Right renal pelvis (tissue), 4 donors: ENCODE results near the gene GSTM5. TPM values are rescaled to one million over a fixed set of nuclear protein-coding genes. Genes with fewer than 3 reads are reported as not detected.
"Not testable (repeated sequence)": the region's sequence is repeated elsewhere in the genome, so short reads cannot be mapped to it uniquely, and the experiment has no call there.

Source experiments
- DNase-seq, 4 donors: peaks; one replicate each; pipeline ENCODE4 v3.0.0-alpha.2; 2013; ENCODE audit warnings: low read depth in 4 of 4, low spot score in 3 of 4, missing footprints in 1 of 4
- polyA plus RNA-seq, 4 donors: library from polyadenylated mRNA; unstranded; fragments of 120-200 nt; gene quantifications; one replicate each; pipeline ENCODE4 v1.2.1, GENCODE V29; 2013; ENCODE audit not compliant: insufficient read length in 4 of 4

The GSTM5 gene
- polyA plus RNA-seq, 4 donors: 28.7 to 55.4 (median 41.5) TPM

DNA sequence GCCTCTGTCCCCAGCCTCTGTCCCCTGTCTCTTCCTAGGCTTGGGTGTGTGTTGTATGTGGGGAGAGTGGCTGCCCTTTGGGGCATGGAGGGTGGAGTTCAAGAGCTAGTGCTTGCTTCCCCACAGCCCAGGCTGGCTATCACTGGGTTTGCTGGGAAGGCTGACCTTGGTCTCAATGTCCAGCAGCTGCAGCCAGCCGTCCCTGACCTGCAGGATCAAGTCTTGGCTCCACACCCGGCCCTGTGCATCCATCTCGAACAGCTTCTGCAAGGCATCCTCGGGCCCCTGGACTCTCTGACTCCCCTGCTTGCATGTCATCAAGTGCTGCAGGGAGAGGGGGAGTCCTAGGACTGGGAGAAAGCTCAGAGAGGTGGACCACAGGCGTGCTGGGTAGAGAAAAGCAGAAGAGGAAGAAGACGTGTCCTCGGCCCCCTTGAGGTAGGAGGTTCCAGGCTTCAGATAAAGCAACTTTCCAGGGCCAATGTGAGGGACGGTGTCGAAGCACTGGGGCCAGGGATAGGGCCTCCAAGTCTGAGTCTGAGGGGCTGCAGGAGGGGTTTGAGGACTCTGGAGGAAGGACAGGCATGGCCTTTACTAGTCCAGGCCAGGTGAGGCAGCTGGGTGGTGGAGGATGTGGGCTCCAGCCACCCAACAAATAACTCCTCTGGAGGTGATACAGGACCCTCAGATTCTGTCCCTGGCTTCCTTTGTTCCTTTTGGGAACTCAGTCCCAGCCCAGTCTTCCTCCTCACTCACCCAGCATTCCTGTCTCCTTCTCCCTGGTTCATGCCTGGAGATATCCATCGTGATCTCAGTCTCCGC, 47.7 kb downstream of the GSTM5 start:
- no peak for DNase-seq

DNA sequence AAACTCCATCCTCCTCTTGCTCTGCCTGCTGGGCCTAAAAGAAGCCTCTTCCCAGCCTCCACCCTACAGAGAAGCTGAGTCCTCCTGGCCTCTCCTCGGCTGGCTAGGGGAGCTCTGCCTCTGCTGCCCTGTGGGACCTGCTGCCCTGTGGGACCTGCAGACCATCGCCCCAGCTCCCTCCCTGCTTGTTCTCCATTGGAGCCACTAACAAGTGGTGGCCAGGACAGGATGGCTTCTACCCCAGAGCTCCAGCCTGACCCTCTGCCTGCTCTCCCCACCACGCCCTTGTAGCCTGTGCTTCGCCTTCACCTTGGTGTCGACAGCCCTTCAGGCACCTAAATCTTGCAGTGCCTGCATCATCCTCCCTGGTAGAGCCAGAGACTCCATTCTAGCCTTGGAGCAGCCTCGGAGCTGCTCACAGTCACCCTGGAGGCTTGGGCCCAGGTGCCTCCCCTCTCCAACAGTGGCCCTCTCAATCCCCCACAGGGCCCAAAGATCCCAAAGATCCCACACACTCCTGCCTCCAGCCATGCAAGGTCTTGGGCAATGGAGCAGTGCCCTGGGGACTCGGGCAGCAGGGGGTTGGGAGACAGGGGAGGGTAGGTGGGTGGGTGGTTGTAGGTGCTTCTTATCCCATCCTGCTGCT, 48.7 kb downstream of the GSTM5 start:
- DNase-seq: no peak

DNA sequence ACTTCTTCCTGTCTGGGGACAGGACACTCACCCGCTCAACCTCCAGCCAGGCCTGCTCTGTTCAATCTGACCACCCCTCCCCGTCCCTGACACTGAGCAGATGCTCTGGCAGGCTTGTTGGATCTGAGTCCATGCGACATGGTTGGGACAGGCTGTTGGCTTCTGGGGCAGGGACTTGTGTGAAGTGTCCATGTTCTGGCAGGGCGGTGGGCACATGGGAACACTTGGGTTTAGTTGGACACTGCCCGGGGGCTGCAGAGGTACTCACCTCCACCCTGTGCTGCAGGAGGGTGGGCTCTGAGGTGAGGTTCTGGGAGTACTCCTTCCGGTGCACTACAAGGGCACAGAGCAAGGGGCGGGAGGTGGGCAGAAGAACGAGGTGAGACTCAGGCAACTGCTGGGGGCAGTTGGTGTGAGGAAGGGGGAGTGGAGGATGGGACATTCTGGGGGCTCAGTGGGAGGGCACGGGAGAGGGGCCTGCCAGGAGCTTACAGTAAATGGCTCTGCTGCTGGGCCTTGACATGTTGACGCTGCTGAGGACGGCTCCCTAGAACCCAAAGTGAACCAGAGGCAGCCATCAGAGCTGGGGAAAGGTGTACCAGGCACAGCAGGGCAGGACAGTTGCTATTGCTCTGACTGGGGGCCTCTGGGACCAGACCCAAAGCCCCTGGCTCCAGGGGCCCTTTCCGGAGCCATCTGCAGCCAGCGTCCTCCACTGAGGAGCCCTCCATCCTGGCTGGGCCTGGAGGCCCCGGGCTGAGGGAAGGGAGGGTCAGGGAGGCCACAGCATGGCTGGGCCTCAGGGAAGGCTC, 49.4 kb downstream of the GSTM5 start:
- no peak for DNase-seq

DNA sequence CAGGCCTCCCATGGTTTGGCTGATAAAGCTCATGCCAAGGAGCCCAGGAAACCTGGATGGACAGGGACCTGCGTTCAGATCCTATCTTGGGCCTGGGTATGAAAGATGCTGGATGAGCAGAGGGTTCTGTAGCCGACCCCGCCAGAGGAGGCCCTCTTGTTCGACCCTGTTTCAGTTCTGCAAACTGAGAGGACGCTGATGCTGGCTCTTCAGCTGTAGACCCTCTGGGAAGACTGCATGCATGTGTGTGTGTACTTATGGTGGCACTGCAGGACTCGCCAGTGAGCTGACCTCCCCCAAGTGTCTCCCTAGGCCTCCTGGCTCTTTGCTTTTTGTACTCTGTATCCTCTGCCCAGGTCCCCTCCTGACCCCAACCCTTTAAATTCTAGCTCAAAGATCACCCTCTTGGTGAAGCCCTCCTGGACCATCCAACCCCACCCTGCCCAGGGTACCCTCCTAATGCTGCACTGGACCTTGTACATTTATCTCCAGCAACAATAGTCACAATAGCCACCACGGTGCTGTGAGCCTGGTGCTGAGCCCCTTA, 50.1 kb downstream of the GSTM5 start:
- no peak for DNase-seq

DNA sequence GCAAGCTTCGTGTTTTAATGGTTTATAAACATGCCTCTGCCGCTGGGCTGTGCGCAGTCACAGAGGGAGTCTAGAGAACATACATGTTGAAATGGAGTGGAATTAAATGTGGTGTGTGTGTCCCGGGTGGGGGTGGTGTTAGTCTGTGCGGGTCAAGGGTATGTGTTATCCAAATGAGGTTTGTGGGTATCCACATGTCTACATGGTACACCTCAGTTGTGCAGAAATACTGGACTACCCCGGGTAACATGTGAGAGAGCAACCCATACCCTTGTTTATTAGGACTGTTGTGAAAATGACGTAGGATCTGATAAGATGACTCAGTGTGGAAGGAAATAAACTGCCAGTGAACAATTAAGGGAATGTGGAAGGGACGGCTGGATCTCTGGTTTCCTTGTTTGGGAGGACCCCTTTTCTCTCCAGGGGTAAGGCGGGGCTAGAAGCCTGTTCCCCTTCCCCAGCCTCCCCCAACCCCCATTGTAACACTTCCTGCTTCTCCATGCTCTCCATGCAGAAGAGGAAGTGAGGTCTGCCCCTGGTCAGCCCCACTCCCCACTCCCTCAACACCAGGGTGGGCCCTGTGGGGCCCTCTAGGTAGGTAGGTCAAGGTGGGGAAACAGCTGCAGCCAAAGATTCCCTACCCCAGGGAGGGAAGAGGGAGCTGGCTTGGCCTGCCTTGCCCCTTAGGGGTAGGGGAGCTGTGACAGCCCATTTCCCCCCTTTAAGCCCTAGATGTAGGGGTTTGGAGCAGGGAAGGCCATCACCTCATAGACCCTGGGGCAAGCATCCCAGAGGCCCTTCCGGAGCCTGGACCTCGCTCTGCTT, 51.0 kb downstream of the GSTM5 start:
- no peak for DNase-seq

DNA sequence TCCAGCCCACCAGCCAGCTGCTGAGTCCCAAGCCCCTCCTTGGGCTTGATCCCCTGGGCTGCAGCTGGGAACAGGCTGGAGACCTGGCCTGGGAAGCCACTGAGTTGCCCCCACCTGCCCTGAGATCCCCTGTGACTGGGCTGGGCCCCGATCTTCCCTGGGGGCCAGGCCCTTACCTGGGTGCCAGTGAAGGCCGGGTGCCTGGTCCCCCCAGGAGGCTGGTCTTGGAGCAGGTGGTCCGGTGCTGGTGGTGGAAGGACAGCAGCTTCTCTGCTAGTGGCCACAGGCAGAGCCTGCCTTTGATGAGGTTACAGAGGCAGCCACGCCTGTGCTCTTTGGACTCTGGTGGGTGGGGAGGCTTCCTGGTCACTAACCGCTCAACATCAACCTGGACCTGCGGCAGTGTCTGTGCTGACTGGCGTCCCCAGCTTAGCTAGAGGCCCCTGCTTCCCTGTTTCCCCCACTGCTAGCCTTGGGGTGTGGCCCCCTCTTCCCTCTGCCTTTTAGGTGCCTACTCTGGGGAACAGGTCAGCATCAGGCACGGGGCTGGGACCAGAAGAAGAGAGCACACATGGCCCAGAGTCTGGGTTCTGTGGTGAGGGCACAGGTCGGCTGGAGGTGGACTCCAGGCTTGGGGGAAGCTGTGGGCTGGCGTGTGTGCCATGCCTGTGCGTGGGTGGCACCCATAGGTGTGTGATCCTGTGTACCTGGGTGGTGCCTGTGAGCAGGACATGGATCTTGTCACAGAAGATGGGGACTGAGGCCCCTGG, 51.8 kb downstream of the GSTM5 start, which contains the start of gene EPS8L3:
TSS of gene EPS8L3 (minus strand) at position 278 of the 770 bp plus-strand sequence. CDS start 2,174 bp downstream, outside the sequence.
- DNase-seq: no peak

DNA sequence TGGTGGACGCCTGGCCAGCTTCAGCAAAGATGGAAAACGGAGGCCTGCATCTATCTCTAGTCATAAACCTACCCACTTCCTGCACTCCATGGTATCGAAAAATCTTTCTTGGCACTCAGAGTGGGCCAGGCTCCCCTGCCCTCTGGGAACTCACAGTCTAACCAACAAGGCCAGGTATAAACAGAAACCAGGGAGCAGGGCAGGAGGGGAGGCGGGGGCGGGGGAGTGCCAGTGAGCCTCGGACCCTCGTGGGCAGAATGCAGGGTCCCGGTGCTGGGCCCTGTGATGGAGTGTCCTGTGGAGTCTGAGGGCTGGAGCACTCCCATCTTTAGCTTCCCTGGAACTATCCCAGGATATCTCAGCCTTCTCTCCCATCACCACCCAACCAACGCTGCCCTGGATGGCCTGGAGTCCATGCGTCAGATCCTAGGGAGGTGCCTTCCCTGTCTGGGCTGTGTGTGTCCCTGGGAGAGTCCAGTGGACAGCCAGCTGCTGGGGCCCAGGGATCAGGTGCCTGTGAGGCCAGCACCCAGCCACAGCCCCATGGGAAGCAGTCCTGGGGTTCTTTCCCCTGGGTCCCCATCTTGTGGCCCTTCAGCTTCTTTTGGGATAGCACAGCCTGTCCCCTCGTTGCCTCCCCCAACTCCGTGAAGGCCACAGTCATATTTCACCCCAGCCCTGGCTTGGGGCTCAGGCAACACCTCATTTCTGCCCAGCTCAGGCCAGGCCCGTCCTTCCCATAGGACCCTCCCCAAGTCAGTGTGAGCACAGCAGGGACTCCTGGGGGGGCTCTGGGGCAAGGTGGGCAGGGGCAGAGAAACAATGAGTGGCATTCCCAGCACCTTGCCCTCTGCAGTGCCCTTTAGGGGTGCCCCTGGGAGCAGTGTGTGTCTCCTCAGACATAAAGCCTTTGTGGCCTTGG, 52.8 kb downstream of the GSTM5 start:
- no peak for DNase-seq

DNA sequence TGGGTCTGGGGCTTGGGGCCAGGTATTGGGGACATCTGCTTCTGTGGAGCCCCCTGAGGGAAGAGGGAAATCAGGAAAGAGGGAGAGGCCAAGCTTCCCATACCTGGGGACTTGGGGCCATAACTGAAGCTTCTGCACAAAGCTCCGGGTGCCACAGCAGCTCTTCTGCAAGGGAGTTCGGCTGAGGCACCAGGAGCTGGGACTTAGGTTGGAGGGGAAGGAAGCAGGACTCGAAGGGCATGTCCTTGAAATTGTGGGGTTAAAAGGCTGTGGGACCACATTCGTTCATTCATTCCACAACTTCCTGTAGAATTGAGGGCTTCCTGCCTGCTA, 53.4 kb downstream of the GSTM5 start:
- no peak for DNase-seq

DNA sequence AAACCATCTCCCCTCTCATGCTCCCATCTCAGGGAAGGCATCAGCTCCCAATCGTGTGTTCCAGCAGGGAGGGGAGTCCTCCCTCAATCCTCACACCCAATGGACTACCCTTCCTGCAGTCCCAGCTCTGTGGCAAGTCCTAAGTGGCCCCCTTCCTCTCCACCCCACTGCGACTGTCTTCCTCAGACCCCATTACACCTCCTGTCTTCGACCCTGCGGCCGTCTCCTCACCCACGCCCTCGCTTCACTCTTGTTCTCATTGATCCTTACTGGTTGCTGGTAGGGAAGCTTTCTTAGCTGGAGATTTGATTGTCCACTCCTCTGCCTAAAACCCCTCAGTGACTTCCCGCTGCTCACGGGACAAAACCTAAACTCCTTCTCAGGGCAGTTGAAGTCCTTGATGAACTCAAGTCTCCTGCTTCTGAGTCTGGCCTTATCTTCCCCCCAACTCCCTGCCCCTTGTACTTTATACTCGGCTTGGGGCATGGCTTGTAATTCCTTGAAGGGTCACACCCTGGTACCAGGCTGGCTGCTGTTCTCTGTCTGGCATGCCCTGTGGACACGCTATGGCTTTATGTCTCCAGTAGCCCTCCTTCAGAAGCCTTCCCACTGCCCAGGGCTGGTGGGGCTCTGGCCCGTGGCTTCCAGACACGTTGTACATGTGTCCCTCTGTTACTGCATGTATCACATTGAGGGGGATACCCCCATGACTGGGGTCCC, 54.0 kb downstream of the GSTM5 start:
- DNase-seq: no peak

DNA sequence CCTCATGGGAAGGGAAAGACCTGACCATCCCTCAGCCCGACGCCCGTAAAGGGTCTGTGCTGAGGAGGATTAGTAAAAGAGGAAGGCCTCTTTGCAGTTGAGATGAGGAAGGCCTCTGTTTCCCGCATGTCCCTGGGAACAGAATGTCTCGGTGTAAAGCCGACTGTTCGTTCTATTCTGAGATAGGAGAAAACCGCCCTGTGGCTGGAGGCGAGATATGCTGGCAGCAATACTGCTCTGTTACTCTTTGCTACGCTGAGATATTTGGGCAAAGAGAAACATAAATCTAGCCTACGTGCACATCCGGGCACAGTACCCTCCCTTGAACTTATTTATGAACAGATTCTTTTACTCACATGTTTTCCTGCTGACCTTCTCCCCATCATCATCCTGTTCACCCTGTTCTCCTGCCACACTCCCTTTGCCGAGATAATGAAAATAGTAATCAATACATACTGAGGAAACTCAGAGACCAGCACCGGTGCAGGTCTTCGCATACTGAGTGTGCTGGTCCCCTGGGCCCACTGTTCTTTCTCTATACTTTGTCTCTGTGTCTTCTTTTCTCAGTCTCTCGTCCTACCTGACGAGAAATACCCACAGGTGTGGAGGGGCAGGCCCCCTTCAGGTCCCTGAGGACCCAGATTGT, 55.1 kb downstream of the GSTM5 start:
- DNase-seq: not testable (repeated sequence)

Other genes with a start within 250 kb of the GSTM5 start
- gene SYPL2, start 245.7 kb upstream of the GSTM5 start, polyA plus RNA-seq: 10 to 100 TPM in 2 of 4 donors, 1 to 10 TPM in 2; 6.5 to 12.5 (median 10.3) TPM
- gene ATXN7L2, start 228.3 kb upstream of the GSTM5 start, polyA plus RNA-seq: 10 to 100 TPM in 2 of 4 donors, 1 to 10 TPM in 2; 9.0 to 10.2 (median 9.8) TPM
- 1 to 10 TPM; 8.1 to 9.3 (median 9.2) TPM for gene CYB561D1, start 218.2 kb upstream of the GSTM5 start, polyA plus RNA-seq
- 1 to 10 TPM; 8.0 to 9.1 (median 9.0) TPM for gene AMIGO1, start 202.5 kb upstream of the GSTM5 start, polyA plus RNA-seq
- under 1 TPM; 0.49 to 0.91 (median 0.90) TPM for gene GPR61, start 172.4 kb upstream of the GSTM5 start, polyA plus RNA-seq
- gene GNAI3, start 163.6 kb upstream of the GSTM5 start, polyA plus RNA-seq: 10 to 100 TPM; 12.2 to 14.2 (median 13.7) TPM
- under 1 TPM in 1 of 4 donors, not detected in 3; 0.06 TPM for gene GNAT2, start 92.6 kb upstream of the GSTM5 start, polyA plus RNA-seq
- 10 to 100 TPM; 46.1 to 49.2 (median 48.4) TPM for gene AMPD2, start 92.4 kb upstream of the GSTM5 start, polyA plus RNA-seq
- gene GSTM4, start 56.2 kb upstream of the GSTM5 start, polyA plus RNA-seq: 10 to 100 TPM; 56.8 to 69.7 (median 63.0) TPM
- gene GSTM2, start 44.2 kb upstream of the GSTM5 start, polyA plus RNA-seq: 100 to 1,000 TPM; 171 to 257 (median 213) TPM
- 100 to 1,000 TPM in 1 of 4 donors, 1 to 10 TPM in 3; 2.4 to 121 (median 3.1) TPM for gene GSTM1, start 24.4 kb upstream of the GSTM5 start, polyA plus RNA-seq
- gene GSTM3, start 28.8 kb downstream of the GSTM5 start, polyA plus RNA-seq: 100 to 1,000 TPM; 225 to 281 (median 244) TPM
- under 1 TPM; 0.24 to 1.00 (median 0.50) TPM for gene EPS8L3, start 51.7 kb downstream of the GSTM5 start, polyA plus RNA-seq
- 1 to 10 TPM; 8.0 to 8.4 (median 8.2) TPM for gene CSF1, start 198.6 kb downstream of the GSTM5 start, polyA plus RNA-seq